ENCODE results near the gene FSTL1.

Gene FSTL1

DNA sequence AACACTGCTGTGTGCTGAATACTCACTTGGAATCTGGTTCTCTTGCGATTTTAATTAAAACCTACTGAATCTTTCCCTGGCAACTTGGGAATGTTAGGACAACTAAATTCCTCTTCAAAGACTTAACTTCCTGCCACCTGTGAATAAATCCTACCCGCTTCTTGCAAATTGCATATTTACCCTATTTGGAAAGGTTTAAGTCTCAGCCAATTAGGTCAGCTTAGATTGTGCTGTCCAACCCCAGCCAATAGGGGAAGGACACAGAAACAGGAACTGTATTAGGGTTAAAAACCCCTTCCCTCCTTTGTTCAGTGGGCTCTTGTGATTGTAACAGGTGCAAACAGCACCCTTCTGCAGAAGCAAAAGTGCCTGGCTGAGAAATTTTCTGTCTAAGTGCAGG is 38.6 kb upstream of the FSTL1 start:
- H3K27ac ChIP-seq (ENCODE audit: low read length): no peak overlapping the region
- H3K27me3 ChIP-seq (ENCODE audit: low read depth, low read length): peaks cover 6% of the 10 kb centered on the region
- H3K36me3 ChIP-seq (replicated peaks; ENCODE audit: low read depth, low read length): no peaks in the 10 kb centered on the region
- no peak for TF ChIP-seq EZH2phosphoT487 (IDR thresholded peaks at IDR 0.05; ENCODE audit: low read depth)
- TF ChIP-seq, protein P1, sequence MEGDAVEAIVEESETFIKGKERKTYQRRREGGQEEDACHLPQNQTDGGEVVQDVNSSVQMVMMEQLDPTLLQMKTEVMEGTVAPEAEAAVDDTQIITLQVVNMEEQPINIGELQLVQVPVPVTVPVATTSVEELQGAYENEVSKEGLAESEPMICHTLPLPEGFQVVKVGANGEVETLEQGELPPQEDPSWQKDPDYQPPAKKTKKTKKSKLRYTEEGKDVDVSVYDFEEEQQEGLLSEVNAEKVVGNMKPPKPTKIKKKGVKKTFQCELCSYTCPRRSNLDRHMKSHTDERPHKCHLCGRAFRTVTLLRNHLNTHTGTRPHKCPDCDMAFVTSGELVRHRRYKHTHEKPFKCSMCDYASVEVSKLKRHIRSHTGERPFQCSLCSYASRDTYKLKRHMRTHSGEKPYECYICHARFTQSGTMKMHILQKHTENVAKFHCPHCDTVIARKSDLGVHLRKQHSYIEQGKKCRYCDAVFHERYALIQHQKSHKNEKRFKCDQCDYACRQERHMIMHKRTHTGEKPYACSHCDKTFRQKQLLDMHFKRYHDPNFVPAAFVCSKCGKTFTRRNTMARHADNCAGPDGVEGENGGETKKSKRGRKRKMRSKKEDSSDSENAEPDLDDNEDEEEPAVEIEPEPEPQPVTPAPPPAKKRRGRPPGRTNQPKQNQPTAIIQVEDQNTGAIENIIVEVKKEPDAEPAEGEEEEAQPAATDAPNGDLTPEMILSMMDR (IDR thresholded peaks at IDR 0.05; ENCODE audit: low read depth, low read length): no peak
- H3K4me3 ChIP-seq (ENCODE audit: low read length): no peak overlapping the region
- H3K79me2 ChIP-seq (ENCODE audit: low read length): no peaks in the 10 kb centered on the region
- no peaks in the 10 kb centered on the region for H3K9me3 ChIP-seq (ENCODE audit: insufficient read depth, low read length)
- H2AFZ ChIP-seq (ENCODE audit: low read depth, low read length): no peak overlapping the region
- H3K9ac ChIP-seq (ENCODE audit: low read length): no peak overlapping the region
- peaks cover 4% of the 10 kb centered on the region; the same call in 1 of the 2 replicates for H3K4me1 ChIP-seq (ENCODE audit: low read length)
- H4K20me1 ChIP-seq (ENCODE audit: insufficient read depth, low read length): no peaks in the 10 kb centered on the region
- no peak overlapping the region for H3K4me2 ChIP-seq (ENCODE audit: low read length)

- Histone ChIP-seq H3K4me2 (ENCODE audit: low read length) (no peak overlapping the region), H3K27me3 (ENCODE audit: low read depth, low read length) (peaks cover 6% of the 10 kb centered on the region), H3K79me2 (ENCODE audit: low read length) (no peaks in the 10 kb centered on the region), H3K9ac (ENCODE audit: low read length) (no peak overlapping the region), H3K27ac (ENCODE audit: low read length) (no peak overlapping the region), H4K20me1 (ENCODE audit: insufficient read depth, low read length) (no peaks in the 10 kb centered on the region), H2AFZ (ENCODE audit: low read depth, low read length) (0 out of 2 replicates have a peak overlapping the region, but pooled peaks have one; percentile 54), H3K4me1 (ENCODE audit: low read length) (peaks cover 4% of the 10 kb centered on the region; the same call in 1 of the 2 replicates), H3K9me3 (ENCODE audit: insufficient read depth, low read length) (no peaks in the 10 kb centered on the region), H3K36me3 (replicated peaks; ENCODE audit: low read depth, low read length) (no peaks in the 10 kb centered on the region), H3K4me3 (ENCODE audit: low read length) (no peak overlapping the region)
- TF ChIP-seq, protein P1 (IDR thresholded peaks at IDR 0.05; ENCODE audit: low read depth, low read length): no peak
- no peak for TF ChIP-seq EZH2phosphoT487 (IDR thresholded peaks at IDR 0.05; ENCODE audit: low read depth)
Observed at GRCh38 chr3:120488296-120488695, 37.5 kb upstream of the FSTL1 start.

GRCh38 chr3:120487191-120487650 is 36.4 kb upstream of the FSTL1 start:
- Histone ChIP-seq H3K9ac (ENCODE audit: low read length) (no peak overlapping the region), H3K79me2 (ENCODE audit: low read length) (no peaks in the 10 kb centered on the region), H3K27me3 (ENCODE audit: low read depth, low read length) (peaks cover 6% of the 10 kb centered on the region), H3K4me3 (ENCODE audit: low read length) (no peak overlapping the region), H3K4me2 (ENCODE audit: low read length) (no peak overlapping the region), H2AFZ (ENCODE audit: low read depth, low read length) (no peak overlapping the region), H3K27ac (ENCODE audit: low read length) (no peak overlapping the region), H3K36me3 (replicated peaks; ENCODE audit: low read depth, low read length) (no peaks in the 10 kb centered on the region), H4K20me1 (ENCODE audit: insufficient read depth, low read length) (no peaks in the 10 kb centered on the region), H3K4me1 (ENCODE audit: low read length) (peaks cover 4% of the 10 kb centered on the region; the same call in 1 of the 2 replicates), H3K9me3 (ENCODE audit: insufficient read depth, low read length) (no peaks in the 10 kb centered on the region)
- no peak for TF ChIP-seq EZH2phosphoT487 (IDR thresholded peaks at IDR 0.05; ENCODE audit: low read depth)
- TF ChIP-seq, protein P1 (IDR thresholded peaks at IDR 0.05; ENCODE audit: low read depth, low read length): no peak

DNA sequence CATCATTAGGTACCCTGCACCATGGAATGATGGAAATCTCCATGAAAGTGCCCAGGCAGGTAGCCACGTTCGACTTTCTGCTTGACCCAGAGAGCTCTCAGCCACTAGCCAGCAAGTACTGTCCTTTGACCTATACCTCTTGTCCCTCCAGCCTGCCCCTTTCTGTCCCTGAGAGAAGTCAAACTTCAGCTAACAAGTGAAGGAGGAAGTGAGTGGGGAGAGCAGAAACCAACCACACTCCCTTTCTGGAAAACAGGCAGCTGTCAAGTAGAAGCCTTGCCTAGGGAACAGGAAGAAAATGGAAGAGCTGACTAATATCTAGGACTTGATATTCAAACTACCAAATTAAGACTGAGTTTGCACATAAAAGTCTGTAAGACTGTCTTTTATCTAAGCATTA is 30.3 kb upstream of the FSTL1 start:
- no peak overlapping the region for H3K4me3 ChIP-seq (ENCODE audit: low read length)
- no peaks in the 10 kb centered on the region for H3K79me2 ChIP-seq (ENCODE audit: low read length)
- H3K36me3 ChIP-seq (replicated peaks; ENCODE audit: low read depth, low read length): no peaks in the 10 kb centered on the region
- H3K27ac ChIP-seq (ENCODE audit: low read length): no peak overlapping the region
- no peaks in the 10 kb centered on the region for H3K9me3 ChIP-seq (ENCODE audit: insufficient read depth, low read length)
- TF ChIP-seq EZH2phosphoT487 (IDR thresholded peaks at IDR 0.05; ENCODE audit: low read depth): no peak
- TF ChIP-seq, protein P1 (IDR thresholded peaks at IDR 0.05; ENCODE audit: low read depth, low read length): no peak
- H3K9ac ChIP-seq (ENCODE audit: low read length): no peak overlapping the region
- H3K4me2 ChIP-seq (ENCODE audit: low read length): no peak overlapping the region
- H3K27me3 ChIP-seq (ENCODE audit: low read depth, low read length): peaks cover 9% of the 10 kb centered on the region; the same call in 1 of the 2 replicates
- H3K4me1 ChIP-seq (ENCODE audit: low read length): no peaks in the 10 kb centered on the region
- H4K20me1 ChIP-seq (ENCODE audit: insufficient read depth, low read length): no peaks in the 10 kb centered on the region
- no peak overlapping the region for H2AFZ ChIP-seq (ENCODE audit: low read depth, low read length)
